ENCODE data around the gene SLMAP. TPM values are rescaled to one million over a fixed set of nuclear protein-coding genes. Genes with fewer than 3 reads are reported as not detected.
A peak's percentile ranks its signal among the peaks of the same experiment; 100 is the strongest.
"Not testable (repeated sequence)": the region's sequence is repeated elsewhere in the genome, so short reads cannot be mapped to it uniquely, and the experiment has no call there.

Gene SLMAP
- total RNA-seq, 1 donor from 2014 or later: 71.5 TPM

DNA sequence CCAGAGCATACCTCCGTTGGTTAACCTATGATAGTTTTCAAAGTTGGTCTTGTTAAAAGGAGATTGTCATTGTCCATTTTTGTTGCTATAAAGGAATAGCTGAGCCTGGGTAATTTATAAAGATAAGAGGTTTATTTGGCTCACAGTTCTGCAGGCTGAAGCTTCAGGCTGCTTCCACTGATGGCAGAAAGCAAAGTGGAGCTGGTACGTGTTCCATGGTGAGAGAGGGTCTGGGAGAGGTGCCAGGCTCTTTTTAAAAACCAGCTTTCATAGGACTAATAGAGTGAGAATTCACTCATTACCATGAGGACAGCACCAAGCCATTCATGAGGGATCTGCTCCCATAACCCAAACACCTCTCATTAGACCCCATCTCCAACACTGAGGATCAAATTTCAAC is 107.3 kb downstream of the SLMAP start:
- no peak overlapping the region for H3K4me3 Mint-ChIP-seq (ENCODE audit: unreplicated experiment)
- TF ChIP-seq, protein P1, sequence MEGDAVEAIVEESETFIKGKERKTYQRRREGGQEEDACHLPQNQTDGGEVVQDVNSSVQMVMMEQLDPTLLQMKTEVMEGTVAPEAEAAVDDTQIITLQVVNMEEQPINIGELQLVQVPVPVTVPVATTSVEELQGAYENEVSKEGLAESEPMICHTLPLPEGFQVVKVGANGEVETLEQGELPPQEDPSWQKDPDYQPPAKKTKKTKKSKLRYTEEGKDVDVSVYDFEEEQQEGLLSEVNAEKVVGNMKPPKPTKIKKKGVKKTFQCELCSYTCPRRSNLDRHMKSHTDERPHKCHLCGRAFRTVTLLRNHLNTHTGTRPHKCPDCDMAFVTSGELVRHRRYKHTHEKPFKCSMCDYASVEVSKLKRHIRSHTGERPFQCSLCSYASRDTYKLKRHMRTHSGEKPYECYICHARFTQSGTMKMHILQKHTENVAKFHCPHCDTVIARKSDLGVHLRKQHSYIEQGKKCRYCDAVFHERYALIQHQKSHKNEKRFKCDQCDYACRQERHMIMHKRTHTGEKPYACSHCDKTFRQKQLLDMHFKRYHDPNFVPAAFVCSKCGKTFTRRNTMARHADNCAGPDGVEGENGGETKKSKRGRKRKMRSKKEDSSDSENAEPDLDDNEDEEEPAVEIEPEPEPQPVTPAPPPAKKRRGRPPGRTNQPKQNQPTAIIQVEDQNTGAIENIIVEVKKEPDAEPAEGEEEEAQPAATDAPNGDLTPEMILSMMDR (IDR thresholded peaks at IDR 0.05): no peak
- H3K4me1 Mint-ChIP-seq (ENCODE audit: unreplicated experiment): peaks cover 6% of the 10 kb centered on the region
- no peaks in the 10 kb centered on the region for H3K27me3 Mint-ChIP-seq (ENCODE audit: unreplicated experiment)
- no peak for DNase-seq (ENCODE audit: extremely low spot score, unreplicated experiment)
- peaks cover 15% of the 10 kb centered on the region for H3K36me3 Mint-ChIP-seq (ENCODE audit: unreplicated experiment)
- H3K9me3 Mint-ChIP-seq (ENCODE audit: unreplicated experiment): no peaks in the 10 kb centered on the region
- H3K27ac Mint-ChIP-seq (ENCODE audit: unreplicated experiment): no peak overlapping the region

DNA sequence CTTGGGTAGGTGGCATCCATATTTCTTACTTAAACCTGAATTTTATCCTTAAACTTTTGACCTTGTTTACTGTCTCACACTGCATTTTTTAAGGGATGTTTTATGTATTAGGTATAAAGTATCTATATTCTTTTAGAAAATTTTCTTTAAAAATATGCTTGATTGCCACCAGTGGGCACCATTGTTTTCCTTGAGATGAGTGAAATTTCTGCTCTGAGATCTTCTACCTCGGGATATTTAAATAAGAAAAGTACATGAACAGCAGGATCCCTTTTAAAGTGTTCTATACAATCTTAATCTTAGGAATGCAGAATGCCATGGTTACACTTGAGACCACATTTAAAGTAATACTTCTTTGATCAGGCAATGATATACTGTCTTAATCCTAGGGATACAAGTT is 108.7 kb downstream of the SLMAP start:
- no peaks in the 10 kb centered on the region for H3K9me3 Mint-ChIP-seq (ENCODE audit: unreplicated experiment)
- H3K36me3 Mint-ChIP-seq (ENCODE audit: unreplicated experiment): peaks cover 13% of the 10 kb centered on the region
- TF ChIP-seq, protein P1 (IDR thresholded peaks at IDR 0.05): peak; percentile 68
- peaks cover 6% of the 10 kb centered on the region for H3K4me1 Mint-ChIP-seq (ENCODE audit: unreplicated experiment)
- no peak overlapping the region for H3K4me3 Mint-ChIP-seq (ENCODE audit: unreplicated experiment)
- H3K27ac Mint-ChIP-seq (ENCODE audit: unreplicated experiment): peak overlapping the region; percentile 9
- H3K27me3 Mint-ChIP-seq (ENCODE audit: unreplicated experiment): no peaks in the 10 kb centered on the region
- no peak for DNase-seq (ENCODE audit: extremely low spot score, unreplicated experiment)

DNA sequence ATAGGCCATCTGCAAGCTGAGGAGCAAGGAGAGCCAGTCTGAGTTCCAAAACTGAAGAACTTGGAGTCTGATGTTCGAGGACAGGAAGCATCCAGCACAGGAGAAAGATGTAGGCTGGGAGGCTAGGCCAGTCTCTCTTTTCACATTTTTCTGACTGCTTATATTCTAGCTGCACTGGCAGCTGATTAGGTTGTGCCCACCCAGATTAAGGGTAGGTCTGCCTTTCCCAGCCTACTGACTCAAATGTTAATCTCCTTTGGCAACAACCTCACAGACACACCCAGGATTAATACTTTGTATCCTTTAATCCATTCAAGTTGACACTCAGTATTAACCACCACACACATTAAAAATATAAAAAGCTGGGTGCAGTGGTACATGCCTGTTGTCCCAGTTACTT is 113.0 kb downstream of the SLMAP start:
- not testable (repeated sequence) for H3K9me3 Mint-ChIP-seq (ENCODE audit: unreplicated experiment); H3K4me3 Mint-ChIP-seq (ENCODE audit: unreplicated experiment); H3K27ac Mint-ChIP-seq (ENCODE audit: unreplicated experiment); DNase-seq (ENCODE audit: extremely low spot score, unreplicated experiment); H3K4me1 Mint-ChIP-seq (ENCODE audit: unreplicated experiment); H3K27me3 Mint-ChIP-seq (ENCODE audit: unreplicated experiment)
- peaks cover 16% of the 10 kb centered on the region for H3K36me3 Mint-ChIP-seq (ENCODE audit: unreplicated experiment)

DNA sequence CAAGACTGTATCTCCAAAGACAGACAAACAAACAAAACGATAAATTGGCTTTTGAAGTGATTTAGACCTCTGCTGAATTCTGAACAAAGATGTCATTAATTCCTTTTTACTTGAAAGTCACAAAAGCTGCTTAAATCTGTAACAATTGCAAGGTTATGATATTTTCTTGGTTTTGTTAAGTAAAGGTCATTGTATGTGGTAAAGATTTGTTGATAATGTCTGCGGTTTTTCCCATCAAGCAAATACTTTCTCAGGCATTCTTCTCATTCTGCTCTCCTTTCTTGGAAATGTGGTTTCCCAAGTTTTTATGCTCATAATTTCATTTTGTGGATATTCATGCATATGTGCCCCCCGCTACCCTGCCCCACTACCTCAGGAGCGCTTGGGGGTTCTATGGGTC is 116.5 kb downstream of the SLMAP start:
- DNase-seq (ENCODE audit: extremely low spot score, unreplicated experiment): no peak
- Mint-ChIP-seq H3K4me1 (ENCODE audit: unreplicated experiment) (peaks cover 14% of the 10 kb centered on the region), H3K27me3 (ENCODE audit: unreplicated experiment) (no peaks in the 10 kb centered on the region), H3K4me3 (ENCODE audit: unreplicated experiment) (no peak overlapping the region), H3K36me3 (ENCODE audit: unreplicated experiment) (peaks cover 9% of the 10 kb centered on the region), H3K27ac (ENCODE audit: unreplicated experiment) (no peak overlapping the region), H3K9me3 (ENCODE audit: unreplicated experiment) (no peaks in the 10 kb centered on the region)
- TF ChIP-seq, protein P1 (IDR thresholded peaks at IDR 0.05): no peak

DNA sequence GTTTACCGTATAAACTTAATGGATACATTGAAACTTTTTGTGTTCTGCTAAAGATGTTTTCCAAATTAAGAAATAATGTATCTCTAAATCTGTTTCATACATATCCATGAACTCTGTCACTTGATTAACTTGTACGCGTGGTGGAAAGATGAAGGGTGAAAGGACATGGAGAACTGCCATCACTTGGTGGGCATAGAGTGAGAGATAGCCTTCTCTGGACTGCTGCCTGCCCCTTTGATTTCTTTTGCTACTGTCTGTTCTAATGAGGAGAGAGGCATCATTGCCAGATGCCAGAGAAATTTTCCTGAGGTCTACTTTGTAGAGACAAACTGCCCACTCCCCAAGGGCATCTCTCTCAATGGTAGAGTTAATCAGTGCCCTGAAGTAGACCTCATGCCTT is 120.5 kb downstream of the SLMAP start:
- Mint-ChIP-seq H3K4me1 (ENCODE audit: unreplicated experiment) (peaks cover 17% of the 10 kb centered on the region), H3K27ac (ENCODE audit: unreplicated experiment) (peak overlapping the region; percentile 75)

More for the DNA sequence above, 120.5 kb downstream of the SLMAP start:
- Mint-ChIP-seq H3K36me3 (ENCODE audit: unreplicated experiment) (no peaks in the 10 kb centered on the region), H3K4me3 (ENCODE audit: unreplicated experiment) (no peak overlapping the region), H3K9me3 (ENCODE audit: unreplicated experiment) (no peaks in the 10 kb centered on the region), H3K27me3 (ENCODE audit: unreplicated experiment) (no peaks in the 10 kb centered on the region)
- no peak for DNase-seq (ENCODE audit: extremely low spot score, unreplicated experiment)
- TF ChIP-seq, protein P1 (IDR thresholded peaks at IDR 0.05): no peak
